Activated CD4-positive, alpha-beta memory T cell treated with anti-CD3 and anti-CD28 coated beads for 36 hours (primary cell): ENCODE measurements around the gene CD7. TPM values are rescaled to one million over a fixed set of nuclear protein-coding genes. Genes with fewer than 3 reads are reported as not detected.

Experiments
- CTCF ChIA-PET: fragments of 350-600 bp; sonication (Branson Sonifier 250); formaldehyde crosslinking; loops from one replicate; lab custom pipeline; 2021; ENCODE audit warnings: antibody characterized with exemption, inconsistent platforms; lab: Charles Lee
- POLR2A ChIA-PET: fragments of 350-600 bp; sonication (Branson Sonifier 250); formaldehyde crosslinking; loops from one replicate; lab custom pipeline; 2021; ENCODE audit warnings: antibody characterized with exemption; lab: Charles Lee
- DNase-seq: peaks from one replicate; pipeline ENCODE4 v3.0.0-alpha.2; 2020
- H3K27ac Mint-ChIP-seq: one replicate; pipeline ENCODE4 v1.8.0; 2021; ENCODE audit warnings: mixed read lengths
- H3K27me3 Mint-ChIP-seq: one replicate; pipeline ENCODE4 v1.8.0; 2021; ENCODE audit warnings: mixed read lengths
- H3K36me3 Mint-ChIP-seq: one replicate; pipeline ENCODE4 v1.8.0; 2021; ENCODE audit warnings: mixed read lengths
- H3K4me1 Mint-ChIP-seq: one replicate; pipeline ENCODE4 v1.8.0; 2021; ENCODE audit warnings: low read depth, mixed read lengths
- H3K4me3 Mint-ChIP-seq: one replicate; pipeline ENCODE4 v1.8.0; 2021; ENCODE audit warnings: mild to moderate bottlenecking, mixed read lengths
- H3K9me3 Mint-ChIP-seq: one replicate; pipeline ENCODE4 v1.8.0; 2021; ENCODE audit warnings: mixed read lengths
- intact Hi-C: fragments of 100-400 bp; cut with micrococcal nuclease; formaldehyde crosslinking; loops from one replicate; pipeline ENCODE4 v1.15.1; 2023
- total RNA-seq, 2 experiments: library from RNA; stranded (reverse); gene quantifications; one replicate each; pipeline ENCODE4 v1.2.3, GENCODE V29; 2021

CD7 gene
- total RNA-seq, 2 experiments from 2014 or later, result 570 to 574 TPM

- H3K36me3 Mint-ChIP-seq, result no peaks in the 10 kb centered on the region
- peaks cover 5% of the 10 kb centered on the region for H3K4me1 Mint-ChIP-seq
- POLR2A ChIA-PET, result no interaction called here
Observed at GRCh38 chr17:82344175-82344907, 26.9 kb upstream of the CD7 start.

GRCh38 chr17:82343560-82343959 lies 26.2 kb upstream of the CD7 start:
- Mint-ChIP-seq H3K9me3 (peaks cover 6% of the 10 kb centered on the region), H3K4me3 (no peak overlapping the region), H3K27ac (no peak overlapping the region), H3K36me3 (no peaks in the 10 kb centered on the region), H3K27me3 (peaks cover 5% of the 10 kb centered on the region), H3K4me1 (peaks cover 12% of the 10 kb centered on the region)
- DNase-seq, result no peak
- intact Hi-C loops, result no loop called here
- CTCF ChIA-PET, result interaction anchor here (2.2 kb wide), 1 partner anchor 71 kb away, joined by 5 read pairs; no protein-coding TSS in a partner anchor
- POLR2A ChIA-PET, result no interaction called here

More at GRCh38 chr17:82344175-82344907, 26.9 kb upstream of the CD7 start:
- DNase-seq, result no peak
- intact Hi-C loops, result no loop called here
- CTCF ChIA-PET, result interaction anchor here (2.2 kb wide), 1 partner anchor 70 kb away, joined by 5 read pairs; no protein-coding TSS in a partner anchor
- peaks cover 6% of the 10 kb centered on the region for H3K9me3 Mint-ChIP-seq
- no peak overlapping the region for H3K4me3 Mint-ChIP-seq
- no peak overlapping the region for H3K27ac Mint-ChIP-seq
- peaks cover 5% of the 10 kb centered on the region for H3K27me3 Mint-ChIP-seq

- ChIA-PET CTCF (interaction anchor here (1.0 kb wide), 1 partner anchor 8 kb away, joined by 3 read pairs; no protein-coding TSS in a partner anchor), POLR2A (no interaction called here)
- no peak overlapping the region for H3K4me3 Mint-ChIP-seq
- peaks cover 6% of the 10 kb centered on the region for H3K9me3 Mint-ChIP-seq
- no peaks in the 10 kb centered on the region for H3K36me3 Mint-ChIP-seq
- peaks cover 12% of the 10 kb centered on the region for H3K4me1 Mint-ChIP-seq
- no peak for DNase-seq
- intact Hi-C loops, result no loop called here
- H3K27me3 Mint-ChIP-seq, result peaks cover 5% of the 10 kb centered on the region
- H3K27ac Mint-ChIP-seq, result no peak overlapping the region
Observed at GRCh38 chr17:82342361-82343079, 25.1 kb upstream of the CD7 start.

- no peak for DNase-seq
- intact Hi-C loops, result no loop called here
- Mint-ChIP-seq H3K9me3 (peaks cover 6% of the 10 kb centered on the region), H3K27ac (no peak overlapping the region), H3K36me3 (no peaks in the 10 kb centered on the region), H3K4me1 (peaks cover 19% of the 10 kb centered on the region), H3K4me3 (no peak overlapping the region), H3K27me3 (no peaks in the 10 kb centered on the region)
- ChIA-PET POLR2A (no interaction called here), CTCF (no interaction called here)
Observed at GRCh38 chr17:82339634-82340580, 22.5 kb upstream of the CD7 start.

DNA sequence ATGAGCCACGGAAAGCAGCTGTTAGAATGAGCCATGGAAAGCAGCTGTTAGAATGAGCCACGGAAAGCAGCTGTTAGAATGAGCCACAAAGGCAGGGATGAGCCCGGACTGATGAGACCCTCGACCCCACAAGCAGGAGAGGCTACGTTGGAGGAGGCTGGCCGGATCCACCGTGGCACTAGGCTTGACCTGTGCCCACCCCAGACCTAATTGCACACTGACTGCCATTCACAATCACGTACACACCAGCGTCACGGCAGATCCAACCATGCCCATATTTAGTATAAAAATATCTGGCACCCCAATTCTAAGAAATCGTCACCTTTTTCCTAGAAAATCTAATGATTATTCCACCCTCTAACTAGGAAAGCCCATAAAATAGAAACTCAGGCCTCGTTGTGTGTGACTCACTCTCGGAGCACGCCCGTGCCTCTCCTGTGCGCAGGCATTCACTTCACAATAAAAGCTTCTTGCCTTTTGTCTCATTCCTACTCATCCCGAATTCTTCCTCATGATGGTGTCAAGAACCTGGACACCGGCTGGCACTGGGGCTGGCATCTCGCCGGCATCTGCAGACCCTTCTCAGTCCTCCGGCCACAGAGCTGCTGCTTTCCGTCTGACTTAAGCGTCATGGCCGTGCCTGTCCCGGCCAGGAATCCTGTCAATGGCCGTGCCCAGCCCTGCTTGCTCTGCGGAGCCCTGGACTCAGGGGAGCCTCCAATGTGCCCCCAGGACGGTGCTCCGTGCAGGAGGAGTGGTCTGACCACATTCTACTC lies 21.6 kb upstream of the CD7 start:
- Mint-ChIP-seq H3K27me3 (no peaks in the 10 kb centered on the region), H3K4me1 (peaks cover 26% of the 10 kb centered on the region), H3K9me3 (peaks cover 6% of the 10 kb centered on the region), H3K4me3 (no peak overlapping the region), H3K27ac (no peak overlapping the region), H3K36me3 (no peaks in the 10 kb centered on the region)
- ChIA-PET POLR2A (interaction anchor here (1.5 kb wide), 2 partner anchors 38 to 40 kb away, joined by 3 read pairs; no protein-coding TSS in a partner anchor), CTCF (interaction anchor here (2.3 kb wide), 1 partner anchor 11 kb away, joined by 9 read pairs; no protein-coding TSS in a partner anchor)
- intact Hi-C loops, result no loop called here
- DNase-seq, result no peak

DNA sequence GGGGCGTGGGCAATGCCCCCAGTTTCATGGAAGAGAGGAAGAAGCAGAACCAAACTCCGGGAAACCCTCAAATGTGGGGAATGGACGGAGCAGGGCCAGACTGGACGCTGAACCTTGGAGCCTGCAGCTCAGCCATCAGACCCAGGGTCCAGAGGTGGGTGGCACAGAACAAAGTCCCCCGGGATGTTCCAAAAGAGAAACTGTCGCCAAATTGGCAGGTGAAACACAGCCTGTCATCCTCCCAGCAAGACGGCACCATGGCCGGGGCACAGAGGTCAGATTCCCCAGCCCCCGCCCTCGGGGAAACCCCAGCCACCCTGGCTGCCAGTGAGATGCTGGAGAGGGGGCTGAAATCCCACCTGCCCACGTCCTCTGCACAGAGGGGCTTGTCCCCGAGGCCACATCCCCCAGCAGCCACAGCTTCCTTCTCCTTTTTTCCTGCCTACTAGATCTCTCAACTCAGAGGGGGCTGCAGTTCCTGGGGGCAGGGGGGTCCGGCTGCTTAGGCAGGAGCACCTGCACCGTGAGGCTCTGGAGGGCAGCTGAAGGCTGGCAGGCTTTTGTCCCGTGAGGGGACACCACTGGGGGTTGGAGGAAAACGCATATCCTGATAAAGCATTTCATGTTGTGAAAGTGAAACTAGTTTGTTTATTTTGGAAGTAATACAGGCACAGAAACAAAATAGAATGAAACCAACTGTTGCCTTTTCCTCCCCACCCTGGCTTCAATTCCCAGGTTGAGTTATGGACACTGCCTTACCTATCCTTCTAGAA lies 17.4 kb upstream of the CD7 start:
- DNase-seq, result no peak
- ChIA-PET CTCF (interaction anchor here (1.2 to 2.8 kb wide), 3 partner anchors 14 to 37 kb away, joined by 3 to 12 read pairs (median 11); no protein-coding TSS in a partner anchor), POLR2A (interaction anchor here (1.5 to 3.1 kb wide), 2 partner anchors 37 to 42 kb away, joined by 3 to 19 read pairs; no protein-coding TSS in a partner anchor)
- Mint-ChIP-seq H3K4me1 (peaks cover 36% of the 10 kb centered on the region), H3K4me3 (peak overlapping the region; percentile 74), H3K27me3 (no peaks in the 10 kb centered on the region), H3K27ac (peak overlapping the region; percentile 67), H3K36me3 (no peaks in the 10 kb centered on the region), H3K9me3 (no peaks in the 10 kb centered on the region)
- intact Hi-C loops, result no loop called here

GRCh38 chr17:82334204-82334621 lies 16.8 kb upstream of the CD7 start:
- Mint-ChIP-seq H3K9me3 (no peaks in the 10 kb centered on the region), H3K27ac (no peak overlapping the region), H3K27me3 (no peaks in the 10 kb centered on the region), H3K4me3 (peak overlapping the region; percentile 74), H3K4me1 (peaks cover 35% of the 10 kb centered on the region), H3K36me3 (no peaks in the 10 kb centered on the region)
- intact Hi-C loops, result no loop called here
- CTCF ChIA-PET, result interaction anchor here (0.8 to 2.8 kb wide), 5 partner anchors 12 to 97 kb away, joined by 3 to 12 read pairs (median 8); no protein-coding TSS in a partner anchor
- POLR2A ChIA-PET, result interaction anchor here (0.8 to 3.1 kb wide), 3 partner anchors 33 to 41 kb away, joined by 3 to 19 read pairs (median 3); no protein-coding TSS in a partner anchor
- DNase-seq, result no peak

- no peak for DNase-seq
- ChIA-PET POLR2A (interaction anchor here (0.8 to 3.1 kb wide), 5 partner anchors 11 to 40 kb away, joined by 3 to 19 read pairs (median 3); no protein-coding TSS in a partner anchor), CTCF (interaction anchor here (0.8 to 2.8 kb wide), 9 partner anchors 11 to 128 kb away, joined by 3 to 12 read pairs (median 5); partner anchors contain the start of gene CD7)
- Mint-ChIP-seq H3K27ac (no peak within 1 kb of the TSS), H3K9me3 (no peaks in the 10 kb centered on the region), H3K27me3 (no peaks in the 10 kb centered on the region), H3K4me1 (peaks cover 29% of the 10 kb centered on the region), H3K36me3 (no peaks in the 10 kb centered on the region), H3K4me3 (peak within 1 kb of the TSS; percentile 77)
- intact Hi-C loops, result no loop called here
Observed at GRCh38 chr17:82333279-82334171, 16.1 kb upstream of the CD7 start, which contains the start of gene SECTM1. TSS of gene SECTM1 (minus strand) at chr17:82333766. CDS start at chr17:82327240, 6,526 bp downstream.

DNA sequence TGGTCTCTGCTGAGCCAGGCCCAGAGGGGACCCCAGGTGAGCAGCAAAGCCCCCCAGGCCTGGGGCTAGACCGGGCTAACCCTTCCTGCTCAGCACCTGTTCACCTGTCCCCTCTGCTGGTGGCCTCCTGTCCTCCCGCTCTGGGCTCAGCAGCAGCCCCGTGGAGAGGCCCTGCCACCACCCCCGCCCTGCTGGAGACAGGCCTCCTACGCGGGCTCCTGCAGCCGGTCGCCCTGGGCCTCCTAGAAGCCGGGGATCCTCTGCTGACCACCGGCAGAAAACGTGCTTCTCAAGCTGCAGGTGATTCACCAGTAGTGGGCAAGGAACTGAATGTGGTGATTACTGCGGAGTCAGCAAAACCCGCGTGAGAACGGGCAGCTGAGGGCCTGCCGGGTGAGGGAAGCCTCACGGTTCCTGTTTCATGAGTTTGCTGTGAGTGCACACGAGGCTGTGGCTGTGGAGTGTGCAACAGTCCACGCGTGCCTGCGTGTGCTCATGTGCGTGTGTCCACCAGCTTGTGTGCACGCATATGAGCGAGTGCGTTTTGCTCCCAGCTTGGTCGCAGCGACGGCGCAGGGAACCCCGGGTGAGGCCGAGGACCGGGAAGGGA lies 15.4 kb upstream of the CD7 start:
- Mint-ChIP-seq H3K27ac (no peak overlapping the region), H3K27me3 (no peaks in the 10 kb centered on the region), H3K9me3 (no peaks in the 10 kb centered on the region), H3K36me3 (no peaks in the 10 kb centered on the region), H3K4me3 (peak overlapping the region; percentile 77), H3K4me1 (peaks cover 29% of the 10 kb centered on the region)
- ChIA-PET CTCF (interaction anchor here (1.1 to 2.8 kb wide), 8 partner anchors 12 to 127 kb away, joined by 3 to 12 read pairs (median 6); partner anchors contain the start of gene CD7), POLR2A (interaction anchor here (0.7 to 3.1 kb wide), 4 partner anchors 10 to 38 kb away, joined by 3 to 19 read pairs (median 4); partner anchors contain the start of gene UTS2R)
- intact Hi-C loops, result no loop called here
- peak; percentile 60 for DNase-seq
